Central memory CD8-positive, alpha-beta T cell (primary cell): ENCODE results near the gene C2CD4C.
"Not testable (repeated sequence)": the region's sequence is repeated elsewhere in the genome, so short reads cannot be mapped to it uniquely, and the experiment has no call there.

Experiments used
- ATAC-seq: fragments of 150-1000 bp; cut with Tn5 transposase; replicated peaks from 2 replicates; pipeline ENCODE4 v1.10.0; 2022; ENCODE audit warnings: mild to moderate bottlenecking, moderate FRiP score, moderate number of reproducible peaks; ENCODE audit not compliant: poor library complexity, severe bottlenecking; ENCODE audit errors: extremely low read depth
- DNase-seq, 2 donors: peaks; one replicate each; pipeline ENCODE4 v3.0.0; 2021; ENCODE audit warnings: low spot score in 2 of 2
- H3K27ac Mint-ChIP-seq: one replicate; pipeline ENCODE4 v1.8.0; 2022; ENCODE audit warnings: low read depth, mild to moderate bottlenecking, moderate library complexity, mixed read lengths
- H3K27me3 Mint-ChIP-seq: one replicate; pipeline ENCODE4 v1.8.0; 2022; ENCODE audit warnings: mixed read lengths
- H3K36me3 Mint-ChIP-seq: one replicate; pipeline ENCODE4 v1.8.0; 2022; ENCODE audit warnings: mild to moderate bottlenecking, moderate library complexity, mixed read lengths; ENCODE audit not compliant: insufficient read depth
- H3K4me1 Mint-ChIP-seq: one replicate; pipeline ENCODE4 v1.8.0; 2022; ENCODE audit warnings: mixed read lengths
- H3K4me3 Mint-ChIP-seq: one replicate; pipeline ENCODE4 v1.8.0; 2022; ENCODE audit warnings: mild to moderate bottlenecking, moderate library complexity, mixed read lengths
- H3K9me3 Mint-ChIP-seq: one replicate; pipeline ENCODE4 v1.8.0; 2022; ENCODE audit warnings: mixed read lengths

C2CD4C gene

GRCh38 chr19:367963-368629 lies 40.9 kb downstream of the C2CD4C start:
- Mint-ChIP-seq H3K9me3 (no peaks in the 10 kb centered on the region), H3K4me1 (no peaks in the 10 kb centered on the region), H3K36me3 (no peaks in the 10 kb centered on the region), H3K4me3 (no peak overlapping the region), H3K27ac (no peak overlapping the region), H3K27me3 (peaks cover 60% of the 10 kb centered on the region)
- ATAC-seq = no peak
- DNase-seq = no peak

DNA sequence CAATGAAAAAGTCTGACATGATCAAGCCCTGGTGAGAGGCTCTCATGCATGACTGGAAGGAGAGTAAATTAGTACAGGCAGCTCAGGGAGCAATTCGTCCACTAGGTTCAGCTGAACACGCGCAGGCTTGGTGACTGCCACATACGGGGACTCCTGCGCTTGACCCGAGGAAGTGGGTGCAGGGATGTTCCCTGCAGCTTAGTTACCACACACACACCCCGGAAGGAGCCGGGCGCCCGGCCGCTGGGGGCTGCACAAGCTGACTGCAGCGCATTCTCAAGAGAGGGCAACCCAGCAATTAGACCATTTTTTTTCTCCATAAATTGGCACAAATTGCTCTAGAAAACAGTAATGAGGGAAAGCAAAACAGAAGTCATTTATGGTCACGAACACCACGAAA lies 41.4 kb downstream of the C2CD4C start:
- H3K9me3 Mint-ChIP-seq = no peaks in the 10 kb centered on the region
- H3K36me3 Mint-ChIP-seq = no peaks in the 10 kb centered on the region
- no peak for DNase-seq
- no peaks in the 10 kb centered on the region for H3K4me1 Mint-ChIP-seq
- no peak overlapping the region for H3K4me3 Mint-ChIP-seq
- no peak overlapping the region for H3K27ac Mint-ChIP-seq
- ATAC-seq = no peak
- H3K27me3 Mint-ChIP-seq = peaks cover 60% of the 10 kb centered on the region

DNA sequence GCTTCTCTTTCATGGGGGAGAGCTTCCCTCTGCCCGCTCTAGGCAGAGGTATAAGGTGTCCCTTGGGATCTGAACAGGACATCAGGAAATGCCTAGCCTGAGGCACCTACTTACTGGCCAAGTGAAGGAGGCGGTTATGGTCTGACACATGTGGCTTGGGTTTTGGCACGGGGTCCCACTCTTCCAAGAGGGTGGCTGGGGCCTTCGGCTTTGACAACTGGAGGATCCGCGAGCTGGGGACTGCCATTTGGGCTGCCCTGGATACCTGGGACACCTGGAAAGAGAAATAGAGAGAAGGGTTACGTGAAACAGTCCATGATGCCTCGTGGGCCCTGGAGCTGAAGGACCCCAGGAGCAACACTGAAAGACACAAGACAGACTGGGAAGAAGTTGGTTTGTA lies 42.0 kb downstream of the C2CD4C start:
- no peaks in the 10 kb centered on the region for H3K4me1 Mint-ChIP-seq
- no peak overlapping the region for H3K4me3 Mint-ChIP-seq
- H3K9me3 Mint-ChIP-seq = no peaks in the 10 kb centered on the region
- peaks cover 59% of the 10 kb centered on the region for H3K27me3 Mint-ChIP-seq
- DNase-seq (no peak), ATAC-seq (no peak)
- no peaks in the 10 kb centered on the region for H3K36me3 Mint-ChIP-seq
- H3K27ac Mint-ChIP-seq = no peak overlapping the region

DNA sequence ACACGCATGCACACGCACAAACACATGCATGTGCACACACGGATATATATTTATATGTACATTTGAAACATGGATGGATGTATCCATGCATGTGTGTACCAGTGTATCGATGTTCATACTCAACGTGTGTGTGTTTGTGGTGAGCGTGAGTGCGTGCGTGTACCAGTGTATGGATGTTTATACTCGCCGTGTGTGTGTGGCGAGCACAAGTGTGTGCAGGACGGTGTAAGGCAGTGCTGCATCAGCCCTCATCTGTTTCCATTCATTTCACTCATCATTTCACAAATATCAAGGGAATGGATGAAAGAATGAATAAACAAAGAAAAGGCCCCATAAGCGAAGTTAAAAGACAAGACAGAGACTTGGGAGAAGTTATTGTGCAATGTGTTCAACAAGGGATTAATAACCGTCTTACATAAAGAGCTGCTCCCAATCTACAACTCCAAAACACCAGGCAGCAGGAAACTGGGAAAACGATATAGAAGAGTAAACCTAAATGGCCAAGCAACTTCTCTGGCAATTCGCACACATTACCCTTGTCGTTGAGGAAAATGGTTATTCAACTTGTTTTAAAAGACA lies 42.7 kb downstream of the C2CD4C start:
- Mint-ChIP-seq H3K9me3 (no peaks in the 10 kb centered on the region), H3K27ac (no peak overlapping the region), H3K4me1 (no peaks in the 10 kb centered on the region), H3K36me3 (no peaks in the 10 kb centered on the region), H3K4me3 (no peak overlapping the region), H3K27me3 (peaks cover 53% of the 10 kb centered on the region)
- no peak for DNase-seq
- ATAC-seq = no peak

DNA sequence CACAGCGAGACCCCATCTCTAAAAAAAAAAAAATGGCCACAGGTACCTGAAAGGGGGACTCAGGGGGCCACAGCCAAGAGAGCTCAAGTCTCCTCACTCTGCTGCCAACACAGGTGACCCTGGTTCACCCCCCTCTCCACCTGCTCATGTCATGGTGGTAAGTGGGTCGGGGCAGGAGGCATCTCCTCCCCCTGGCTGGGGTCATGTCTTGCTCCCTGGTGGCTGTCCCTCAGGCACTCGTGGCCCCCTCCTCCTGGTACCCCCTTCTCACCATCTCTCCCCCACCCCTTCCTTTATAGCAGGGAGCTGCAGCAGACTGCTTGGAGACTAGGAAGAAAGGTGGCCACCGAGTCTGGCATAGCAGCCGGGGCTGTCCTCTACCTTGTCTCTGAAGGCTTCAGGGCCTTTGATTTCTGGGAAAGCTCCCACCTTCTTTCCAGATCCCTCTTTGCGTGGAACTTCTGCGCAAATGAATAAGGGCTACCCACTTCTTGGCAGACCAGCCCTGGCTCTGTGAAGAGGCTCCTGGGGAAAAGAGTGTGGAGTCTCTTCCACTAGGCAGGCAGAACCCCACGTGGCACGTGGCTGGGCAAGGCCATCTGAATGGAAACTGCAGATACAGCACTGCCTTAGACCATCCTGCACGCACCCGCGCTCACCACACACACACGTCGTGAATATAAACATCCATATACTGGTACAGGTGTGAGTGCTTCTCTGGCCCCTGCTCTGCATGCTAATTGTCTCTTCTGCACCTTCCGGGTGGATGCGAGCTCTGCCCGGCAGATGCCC lies 44.3 kb downstream of the C2CD4C start:
- no peaks in the 10 kb centered on the region for H3K4me1 Mint-ChIP-seq

DNA sequence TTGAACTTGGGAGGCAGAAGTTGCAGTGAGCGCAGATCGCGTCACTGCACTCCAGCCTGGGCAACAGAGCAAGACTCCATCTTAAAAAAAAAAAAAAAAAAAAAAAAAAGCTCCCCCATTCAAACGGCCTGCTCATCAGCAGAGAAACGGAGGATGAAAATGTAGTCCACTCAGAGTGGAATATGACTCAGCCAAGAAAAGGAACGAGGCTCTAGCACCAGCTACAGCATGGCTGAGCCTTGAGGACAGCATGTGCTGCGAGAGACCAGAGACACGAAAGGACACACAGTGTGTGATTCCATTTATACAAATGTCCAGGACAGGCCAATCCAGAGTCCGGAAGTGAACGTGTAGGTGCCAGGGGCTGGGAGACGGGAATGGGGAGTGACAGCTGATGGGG lies 46.3 kb downstream of the C2CD4C start:
- no peak overlapping the region for H3K4me3 Mint-ChIP-seq
- no peak overlapping the region for H3K27ac Mint-ChIP-seq
- no peaks in the 10 kb centered on the region for H3K4me1 Mint-ChIP-seq
- ATAC-seq (no peak), DNase-seq (no peak)
- H3K27me3 Mint-ChIP-seq = peaks cover 32% of the 10 kb centered on the region
- no peaks in the 10 kb centered on the region for H3K36me3 Mint-ChIP-seq
- H3K9me3 Mint-ChIP-seq = no peaks in the 10 kb centered on the region

More for the DNA sequence above, 44.3 kb downstream of the C2CD4C start:
- H3K9me3 Mint-ChIP-seq = no peaks in the 10 kb centered on the region
- H3K27me3 Mint-ChIP-seq = peaks cover 43% of the 10 kb centered on the region
- H3K36me3 Mint-ChIP-seq = no peaks in the 10 kb centered on the region
- no peak overlapping the region for H3K4me3 Mint-ChIP-seq
- ATAC-seq = no peak
- H3K27ac Mint-ChIP-seq = no peak overlapping the region
- no peak for DNase-seq

GRCh38 chr19:362154-362553 lies 46.8 kb downstream of the C2CD4C start:
- DNase-seq (no peak), ATAC-seq (no peak)
- H3K4me1 Mint-ChIP-seq = no peaks in the 10 kb centered on the region
- H3K4me3 Mint-ChIP-seq = no peak overlapping the region
- no peaks in the 10 kb centered on the region for H3K9me3 Mint-ChIP-seq
- no peaks in the 10 kb centered on the region for H3K36me3 Mint-ChIP-seq
- no peak overlapping the region for H3K27ac Mint-ChIP-seq
- H3K27me3 Mint-ChIP-seq = peaks cover 27% of the 10 kb centered on the region

- DNase-seq (no peak), ATAC-seq (no peak)
- Mint-ChIP-seq H3K27me3 (peaks cover 18% of the 10 kb centered on the region), H3K4me1 (no peaks in the 10 kb centered on the region), H3K9me3 (no peaks in the 10 kb centered on the region), H3K36me3 (no peaks in the 10 kb centered on the region), H3K4me3 (no peak overlapping the region), H3K27ac (no peak overlapping the region)
These were observed 49.4 kb downstream of the C2CD4C start for GRCh38 chr19:359653-359925.

DNA sequence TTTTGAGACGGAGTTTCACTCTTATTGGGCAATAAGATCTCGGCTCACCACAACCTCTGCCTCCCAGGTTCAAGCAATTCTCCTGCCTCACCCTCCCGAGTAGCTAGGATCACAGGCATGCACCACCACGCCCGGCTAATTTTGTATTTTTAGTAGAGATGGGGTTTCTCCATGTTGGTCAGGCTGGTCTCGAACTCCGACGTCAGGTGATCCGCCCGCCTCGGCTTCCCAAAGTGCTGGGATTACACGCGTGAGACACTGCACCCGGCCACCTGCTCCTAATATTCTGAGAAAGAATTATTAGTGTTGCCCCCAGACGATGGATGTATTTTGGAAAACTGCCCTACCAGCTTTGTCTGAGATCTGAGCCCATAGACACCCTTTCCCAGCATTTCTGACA lies 53.4 kb downstream of the C2CD4C start:
- not testable (repeated sequence) for ATAC-seq, H3K27ac Mint-ChIP-seq, H3K9me3 Mint-ChIP-seq, H3K4me3 Mint-ChIP-seq, H3K36me3 Mint-ChIP-seq, H3K27me3 Mint-ChIP-seq, DNase-seq, H3K4me1 Mint-ChIP-seq
